Activated CD8-positive, alpha-beta memory T cell treated with anti-CD3 and anti-CD28 coated beads, Interleukin-2, amount 50 U/mL, for 48 hours (primary cell): ENCODE results near the gene DCAF12.

ENCODE experiments used
- DNase-seq: peaks from one replicate; pipeline ENCODE4 v3.0.0-alpha.2; 2020

The DCAF12 gene

GRCh38 chr9:34124926-34125325 is 1.6 kb downstream of the DCAF12 start:
- DNase-seq, result no peak

- DNase-seq, result no peak
These were observed 2.4 kb downstream of the DCAF12 start for GRCh38 chr9:34124099-34124498.

- DNase-seq, result no peak
These were observed 2.8 kb downstream of the DCAF12 start for GRCh38 chr9:34123682-34124081.

GRCh38 chr9:34121996-34122395 is 4.5 kb downstream of the DCAF12 start:
- DNase-seq, result no peak

- no peak for DNase-seq
These were observed 6.8 kb downstream of the DCAF12 start for GRCh38 chr9:34119713-34120112.

GRCh38 chr9:34114436-34114835 is 12.1 kb downstream of the DCAF12 start:
- no peak for DNase-seq

- no peak for DNase-seq
These were observed 20.4 kb downstream of the DCAF12 start for GRCh38 chr9:34106110-34106509.

GRCh38 chr9:34102796-34103195 is 23.7 kb downstream of the DCAF12 start:
- DNase-seq, result no peak

- DNase-seq, result no peak
These were observed 28.2 kb downstream of the DCAF12 start for GRCh38 chr9:34098307-34098706.

GRCh38 chr9:34097865-34098264 is 28.6 kb downstream of the DCAF12 start:
- no peak for DNase-seq

- no peak for DNase-seq
These were observed 29.7 kb downstream of the DCAF12 start for GRCh38 chr9:34096751-34097150.

- no peak for DNase-seq
These were observed 32.9 kb downstream of the DCAF12 start for GRCh38 chr9:34093578-34093977.

- no peak for DNase-seq
These were observed 37.2 kb downstream of the DCAF12 start for GRCh38 chr9:34089311-34089710.

GRCh38 chr9:34087370-34087769 is 39.1 kb downstream of the DCAF12 start:
- DNase-seq, result no peak

GRCh38 chr9:34086864-34087263 is 39.6 kb downstream of the DCAF12 start:
- DNase-seq, result no peak

GRCh38 chr9:34085581-34086500 is 40.7 kb downstream of the DCAF12 start:
- DNase-seq, result no peak

GRCh38 chr9:34084562-34084961 is 41.9 kb downstream of the DCAF12 start:
- DNase-seq, result no peak

- no peak for DNase-seq
These were observed 47.3 kb downstream of the DCAF12 start for GRCh38 chr9:34079181-34079580.

GRCh38 chr9:34072868-34073590 is 53.5 kb downstream of the DCAF12 start:
- DNase-seq, result no peak

GRCh38 chr9:34072410-34072809 is 54.1 kb downstream of the DCAF12 start:
- no peak for DNase-seq

GRCh38 chr9:34070606-34071324 is 55.7 kb downstream of the DCAF12 start:
- DNase-seq, result no peak

GRCh38 chr9:34069831-34070230 is 56.7 kb downstream of the DCAF12 start:
- DNase-seq, result no peak

- no peak for DNase-seq
These were observed 61.0 kb downstream of the DCAF12 start for GRCh38 chr9:34065541-34065940.

GRCh38 chr9:34059954-34060353 is 66.5 kb downstream of the DCAF12 start:
- DNase-seq, result no peak
